ENCODE data around the gene CAPN9.

Gene CAPN9

GRCh38 chr1:230753586-230754251 lies 6.5 kb downstream of the CAPN9 start (continued):
- no peak for TF ChIP-seq ZNF513 (tag by site-specific recombination; IDR thresholded peaks at IDR 0.05)
- TF ChIP-seq KLF17 (tag by site-specific recombination; IDR thresholded peaks at IDR 0.05), result 0 out of 2 replicates have a peak, but pooled peaks have one; percentile 22
- TF ChIP-seq ZEB2 (tag by site-specific recombination; IDR thresholded peaks at IDR 0.05), result no peak
- TF ChIP-seq ZNF621 (tag by site-specific recombination; IDR thresholded peaks at IDR 0.05), result no peak
- no peak for TF ChIP-seq ZNF792 (tag by site-specific recombination; IDR thresholded peaks at IDR 0.05)
- peak; percentile 48; the same call in 1 of the 2 replicates for TF ChIP-seq EGR2 (tag by site-specific recombination; IDR thresholded peaks at IDR 0.05; ENCODE audit: low read depth)
- TF ChIP-seq MEIS1 (CRISPR knock-in tag; IDR thresholded peaks at IDR 0.05; ENCODE audit: borderline replicate concordance), result no peak
- TF ChIP-seq ZFP41 (tag by site-specific recombination; IDR thresholded peaks at IDR 0.05; ENCODE audit: borderline replicate concordance), result no peak
- no peak for TF ChIP-seq ZNF544 (tag by site-specific recombination; IDR thresholded peaks at IDR 0.05)
- TF ChIP-seq ZNF202 (tag by site-specific recombination; IDR thresholded peaks at IDR 0.05; ENCODE audit: borderline replicate concordance), result no peak
- no peak for TF ChIP-seq ZBTB49 (tag by site-specific recombination; IDR thresholded peaks at IDR 0.05; ENCODE audit: low read depth)
- no peak for TF ChIP-seq OSR2 (tag by site-specific recombination; IDR thresholded peaks at IDR 0.05)
- TF ChIP-seq INSM2 (tag by site-specific recombination; IDR thresholded peaks at IDR 0.05), result no peak
- TF ChIP-seq ZNF626 (tag by site-specific recombination; IDR thresholded peaks at IDR 0.05), result no peak
- TF ChIP-seq ZNF76 (tag by site-specific recombination; IDR thresholded peaks at IDR 0.05; ENCODE audit: borderline replicate concordance, low read depth), result peak; percentile 30; the same call in 1 of the 2 replicates
- no peak for TF ChIP-seq ZNF473 (tag by site-specific recombination; IDR thresholded peaks at IDR 0.05)
- no peak for TF ChIP-seq ZNF837 (tag by site-specific recombination; IDR thresholded peaks at IDR 0.05)
- no peak for TF ChIP-seq ZNF623 (tag by site-specific recombination; IDR thresholded peaks at IDR 0.05)
- TF ChIP-seq HOXA7 (CRISPR knock-in tag; IDR thresholded peaks at IDR 0.05; ENCODE audit: borderline replicate concordance), result no peak
- no peak for TF ChIP-seq ZBTB6 (tag by site-specific recombination; IDR thresholded peaks at IDR 0.05)
- peak; percentile 43 for TF ChIP-seq SP3 (tag by site-specific recombination; IDR thresholded peaks at IDR 0.05)
- TF ChIP-seq SETDB1 (IDR thresholded peaks at IDR 0.05; ENCODE audit: insufficient read length, low read length), result no peak
- TF ChIP-seq PATZ1 (tag by site-specific recombination; IDR thresholded peaks at IDR 0.05), result 0 out of 2 replicates have a peak, but pooled peaks have one; percentile 12
- peak; percentile 34; the same call in 1 of the 2 replicates for TF ChIP-seq GLIS2 (tag by site-specific recombination; IDR thresholded peaks at IDR 0.05)
- TF ChIP-seq MYNN (tag by site-specific recombination; IDR thresholded peaks at IDR 0.05; ENCODE audit: borderline replicate concordance), result no peak
- no peak for TF ChIP-seq HOXC10 (CRISPR knock-in tag; IDR thresholded peaks at IDR 0.05)
- TF ChIP-seq ZSCAN4 (tag by site-specific recombination; IDR thresholded peaks at IDR 0.05), result no peak
- no peak for TF ChIP-seq PBX3 (CRISPR knock-in tag; IDR thresholded peaks at IDR 0.05)
